PFSK-1 (cell line): ENCODE measurements around the gene HIGD2A.

Source experiments
- FOXP2 ChIP-seq: optimal IDR thresholded peaks from 2 replicates; pipeline ENCODE3; 2011; ENCODE audit warnings: borderline replicate concordance, control low read depth, inconsistent platforms; ENCODE audit not compliant: insufficient read depth; ENCODE audit errors: extremely low read length, extremely low read depth
- POLR2AphosphoS5 ChIP-seq: IDR thresholded peaks from 2 replicates; pipeline ENCODE4 v1.6.1; 2012; ENCODE audit warnings: low read depth, mild to moderate bottlenecking, control low read depth, low read length, moderate library complexity
- REST ChIP-seq, 2 experiments: IDR thresholded peaks; 2 replicates each; pipeline versions ENCODE4 v1.6.1 to v1.8.0; 2011 to 2012; ENCODE audit warnings: low read depth in 2 of 2, low read length in 2 of 2, control low read depth in 1 of 2, inconsistent platforms in 1 of 2, mild to moderate bottlenecking in 1 of 2, moderate library complexity in 1 of 2; ENCODE audit not compliant: insufficient read depth in 1 of 2
- SIN3A ChIP-seq: IDR thresholded peaks from 2 replicates; pipeline ENCODE4 v1.6.1; 2012; ENCODE audit warnings: mild to moderate bottlenecking, low read length, moderate library complexity, borderline replicate concordance; ENCODE audit not compliant: insufficient read depth
- TAF1 ChIP-seq: IDR thresholded peaks from 2 replicates; pipeline ENCODE4 v1.6.1; 2012; ENCODE audit warnings: low read length, control low read depth, borderline replicate concordance; ENCODE audit not compliant: insufficient read depth

- TF ChIP-seq POLR2AphosphoS5 (no peak), REST (IDR thresholded peaks at IDR 0.05; ENCODE audit: insufficient read depth in 1 of 2, low read depth in 2 of 2, low read length in 2 of 2) (no peak), TAF1 (no peak), SIN3A (no peak), FOXP2 (no peak)
Observed at GRCh38 chr5:176410486-176411180, 22.1 kb downstream of the HIGD2A start.
